Ishikawa (cell line): ENCODE results near the gene RALGAPA2.

ENCODE experiments used
- EP300 ChIP-seq: IDR thresholded peaks from 2 replicates; pipeline ENCODE4 v1.6.1; 2012; ENCODE audit warnings: borderline replicate concordance
- TCF12 ChIP-seq: IDR thresholded peaks from 2 replicates; pipeline ENCODE4 v1.6.1; 2012; ENCODE audit warnings: low read depth

GRCh38 chr20:20423117-20423516 is 289.3 kb downstream of the RALGAPA2 start:
- TF ChIP-seq EP300 (no peak), TCF12 (no peak)
